NOMO-1 treated with DMSO at 0.1 percent for 48 hours (cell line): ENCODE results near the gene TBATA.

Experiments
- DNase-seq: peaks from one replicate; lab custom pipeline; 2025; ENCODE audit not compliant: unreplicated experiment; lab: John Stamatoyannopoulos, UW

TBATA gene

GRCh38 chr10:70747192-70747965 is 37.8 kb downstream of the TBATA start:
- DNase-seq: no peak

GRCh38 chr10:70745555-70745954 is 39.6 kb downstream of the TBATA start:
- no peak for DNase-seq

GRCh38 chr10:70744617-70745143 is 40.5 kb downstream of the TBATA start:
- peak; percentile 37 for DNase-seq

GRCh38 chr10:70743879-70744278 is 41.3 kb downstream of the TBATA start:
- no peak for DNase-seq

- DNase-seq: no peak
Observed at GRCh38 chr10:70743430-70743788, 41.8 kb downstream of the TBATA start.

- no peak for DNase-seq
Observed at GRCh38 chr10:70742537-70743429, 42.4 kb downstream of the TBATA start.

- DNase-seq: no peak
Observed at GRCh38 chr10:70740406-70741288, 44.5 kb downstream of the TBATA start.

- DNase-seq: no peak
Observed at GRCh38 chr10:70738761-70739121, 46.4 kb downstream of the TBATA start.

- DNase-seq: no peak
Observed at GRCh38 chr10:70738006-70738760, 47.0 kb downstream of the TBATA start.

- no peak for DNase-seq
Observed at GRCh38 chr10:70737250-70737649, 47.9 kb downstream of the TBATA start.

- no peak for DNase-seq
Observed at GRCh38 chr10:70736525-70736924, 48.7 kb downstream of the TBATA start.

GRCh38 chr10:70735161-70735560 is 50.0 kb downstream of the TBATA start:
- no peak for DNase-seq

GRCh38 chr10:70733051-70733450 is 52.1 kb downstream of the TBATA start:
- DNase-seq: no peak

- DNase-seq: no peak
Observed at GRCh38 chr10:70732569-70732968, 52.6 kb downstream of the TBATA start.

GRCh38 chr10:70730955-70731354 is 54.2 kb downstream of the TBATA start:
- DNase-seq: no peak

GRCh38 chr10:70729763-70730357 is 55.3 kb downstream of the TBATA start:
- no peak for DNase-seq

- no peak for DNase-seq
Observed at GRCh38 chr10:70728328-70728727, 56.8 kb downstream of the TBATA start.

- DNase-seq: no peak
Observed at GRCh38 chr10:70726909-70727495, 58.2 kb downstream of the TBATA start.

- no peak for DNase-seq
Observed at GRCh38 chr10:70723771-70724170, 61.4 kb downstream of the TBATA start.
